Osteoblast (primary cell): ENCODE results near the gene NFIB. TPM values are rescaled to one million over a fixed set of nuclear protein-coding genes. Genes with fewer than 3 reads are reported as not detected.

Source experiments
- DNase-seq: peaks from one replicate; pipeline ENCODE4 v3.0.0; 2011; ENCODE audit warnings: low spot score, mixed read lengths; ENCODE audit not compliant: insufficient read length; ENCODE audit errors: missing footprints
- H2AFZ ChIP-seq: 2 replicates; pipeline ENCODE4 v1.6.0; 2011; ENCODE audit warnings: mild to moderate bottlenecking, low read length
- H3K27ac ChIP-seq: 2 replicates; pipeline ENCODE4 v1.5.1; 2011; ENCODE audit warnings: mild to moderate bottlenecking, low read depth, low read length, moderate library complexity
- H3K27me3 ChIP-seq: 2 replicates; pipeline ENCODE4 v1.6.0; 2012; ENCODE audit warnings: mild to moderate bottlenecking, control low read depth, inconsistent platforms, low read length, moderate library complexity; ENCODE audit not compliant: insufficient read depth
- H3K36me3 ChIP-seq: 2 replicates; pipeline ENCODE4 v1.5.1; 2011; ENCODE audit warnings: mild to moderate bottlenecking, low read length, control low read depth, moderate library complexity; ENCODE audit not compliant: insufficient read depth
- H3K4me1 ChIP-seq: 2 replicates; pipeline ENCODE4 v1.5.1; 2011; ENCODE audit warnings: mild to moderate bottlenecking, low read length, control low read depth, moderate library complexity; ENCODE audit not compliant: insufficient read depth
- H3K4me2 ChIP-seq: 2 replicates; pipeline ENCODE4 v1.6.0; 2011; ENCODE audit warnings: mild to moderate bottlenecking, low read length; ENCODE audit not compliant: insufficient read depth
- H3K4me3 ChIP-seq: fragments of 200-600 bp; sonication (generic); 3 replicates; pipeline ENCODE4 v1.5.1; 2012; ENCODE audit warnings: mild to moderate bottlenecking, low read length, inconsistent platforms; ENCODE audit not compliant: insufficient read depth
- H3K79me2 ChIP-seq: 2 replicates; pipeline ENCODE4 v1.6.0; 2012; ENCODE audit warnings: mild to moderate bottlenecking, low read length, control low read depth, inconsistent platforms; ENCODE audit not compliant: insufficient read depth
- H3K9me3 ChIP-seq: 2 replicates; pipeline ENCODE4 v1.5.1; 2011; ENCODE audit warnings: low read depth, low read length, control low read depth
- H4K20me1 ChIP-seq: 2 replicates; pipeline ENCODE4 v1.6.0; 2012; ENCODE audit warnings: mild to moderate bottlenecking, low read length, control low read depth; ENCODE audit not compliant: insufficient read depth
- total RNA-seq: library from RNA; depleted of rRNA; stranded (reverse); fragments of >200 nt; gene quantifications from 2 replicates; pipeline ENCODE4 v1.2.3, GENCODE V29; 2012
- TF ChIP-seq, protein P1 (sequence below): IDR thresholded peaks from 2 replicates; pipeline ENCODE4 v1.5.1; 2011; ENCODE audit warnings: mild to moderate bottlenecking, low read depth, low read length, moderate library complexity; ENCODE audit errors: extremely low read depth

Gene NFIB
- total RNA-seq, 1 donor: 21.0 TPM

DNA sequence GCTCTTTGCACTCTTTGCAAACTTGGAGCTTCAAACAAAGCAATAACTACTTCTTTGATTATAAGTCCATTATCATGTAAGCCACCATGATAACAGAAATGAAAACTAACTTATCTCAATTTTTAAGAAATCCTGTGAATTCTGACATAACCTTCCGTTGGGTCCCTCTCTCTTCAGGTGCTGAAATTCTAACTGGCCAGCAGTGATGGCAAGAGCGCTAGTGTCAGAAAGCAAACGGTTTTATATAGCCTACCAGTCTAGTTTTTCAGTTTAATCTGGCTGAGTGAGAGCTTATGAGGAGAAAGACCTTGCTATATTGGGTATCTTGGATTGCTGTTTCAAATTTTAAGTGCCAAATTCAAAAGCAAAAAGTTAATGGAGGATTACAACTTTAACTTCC is 13.4 kb downstream of the NFIB start:
- H4K20me1 ChIP-seq: peaks cover 7% of the 10 kb centered on the region
- H2AFZ ChIP-seq: no peak overlapping the region
- H3K27ac ChIP-seq: no peak overlapping the region
- no peaks in the 10 kb centered on the region for H3K9me3 ChIP-seq
- H3K79me2 ChIP-seq: peaks cover 75% of the 10 kb centered on the region
- no peaks in the 10 kb centered on the region for H3K27me3 ChIP-seq
- H3K4me2 ChIP-seq: no peak overlapping the region
- no peak overlapping the region for H3K4me3 ChIP-seq
- peaks cover 6% of the 10 kb centered on the region for H3K4me1 ChIP-seq
- H3K36me3 ChIP-seq: peaks cover 11% of the 10 kb centered on the region
- DNase-seq: no peak
- TF ChIP-seq, protein P1, sequence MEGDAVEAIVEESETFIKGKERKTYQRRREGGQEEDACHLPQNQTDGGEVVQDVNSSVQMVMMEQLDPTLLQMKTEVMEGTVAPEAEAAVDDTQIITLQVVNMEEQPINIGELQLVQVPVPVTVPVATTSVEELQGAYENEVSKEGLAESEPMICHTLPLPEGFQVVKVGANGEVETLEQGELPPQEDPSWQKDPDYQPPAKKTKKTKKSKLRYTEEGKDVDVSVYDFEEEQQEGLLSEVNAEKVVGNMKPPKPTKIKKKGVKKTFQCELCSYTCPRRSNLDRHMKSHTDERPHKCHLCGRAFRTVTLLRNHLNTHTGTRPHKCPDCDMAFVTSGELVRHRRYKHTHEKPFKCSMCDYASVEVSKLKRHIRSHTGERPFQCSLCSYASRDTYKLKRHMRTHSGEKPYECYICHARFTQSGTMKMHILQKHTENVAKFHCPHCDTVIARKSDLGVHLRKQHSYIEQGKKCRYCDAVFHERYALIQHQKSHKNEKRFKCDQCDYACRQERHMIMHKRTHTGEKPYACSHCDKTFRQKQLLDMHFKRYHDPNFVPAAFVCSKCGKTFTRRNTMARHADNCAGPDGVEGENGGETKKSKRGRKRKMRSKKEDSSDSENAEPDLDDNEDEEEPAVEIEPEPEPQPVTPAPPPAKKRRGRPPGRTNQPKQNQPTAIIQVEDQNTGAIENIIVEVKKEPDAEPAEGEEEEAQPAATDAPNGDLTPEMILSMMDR: no peak

DNA sequence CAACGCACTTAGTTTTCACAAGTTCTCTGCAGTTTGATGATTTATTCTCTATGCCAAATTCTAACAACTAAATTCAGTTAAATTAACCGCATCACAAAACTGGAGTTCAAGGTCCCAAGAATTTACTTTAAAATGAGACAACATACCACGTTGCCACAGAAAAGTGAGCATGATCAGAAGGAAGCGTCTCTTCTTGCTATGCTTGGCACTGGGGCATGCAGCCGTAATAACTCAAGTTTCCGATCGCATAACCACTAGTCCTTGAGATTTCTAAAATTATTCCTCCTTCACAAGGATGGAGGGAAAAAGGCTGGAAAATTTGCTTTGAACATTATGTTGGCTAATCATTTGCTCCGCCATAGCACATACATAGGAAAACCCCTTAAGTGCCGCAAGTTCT is 13.9 kb downstream of the NFIB start:
- peaks cover 6% of the 10 kb centered on the region for H3K36me3 ChIP-seq
- no peaks in the 10 kb centered on the region for H3K27me3 ChIP-seq
- no peaks in the 10 kb centered on the region for H3K9me3 ChIP-seq
- no peak for DNase-seq
- no peak overlapping the region for H3K4me2 ChIP-seq
- TF ChIP-seq, protein P1: no peak
- H3K4me3 ChIP-seq: no peak overlapping the region
- H3K27ac ChIP-seq: no peak overlapping the region
- H3K4me1 ChIP-seq: peaks cover 6% of the 10 kb centered on the region
- peaks cover 73% of the 10 kb centered on the region for H3K79me2 ChIP-seq
- H2AFZ ChIP-seq: no peak overlapping the region
- H4K20me1 ChIP-seq: peaks cover 7% of the 10 kb centered on the region

DNA sequence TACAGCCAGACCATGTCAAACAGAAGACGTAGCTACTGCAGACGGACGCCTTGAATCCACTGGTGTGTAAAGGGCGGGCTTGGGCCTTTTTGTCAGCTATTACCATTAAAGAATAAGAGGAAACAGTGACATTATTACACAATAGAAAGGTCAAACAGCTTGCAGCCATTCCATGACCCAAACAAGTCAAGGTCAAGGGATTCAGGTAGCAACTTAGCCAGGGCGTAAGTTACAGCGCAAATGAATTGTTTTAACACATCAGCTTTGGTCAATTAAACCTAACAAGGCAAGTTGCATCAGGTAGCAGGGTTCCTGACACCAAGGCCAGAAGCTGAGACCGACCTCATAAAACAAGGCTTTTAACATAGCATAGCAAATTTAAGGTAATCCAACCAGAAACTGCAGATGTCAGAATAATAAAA is 15.3 kb downstream of the NFIB start:
- Histone ChIP-seq H3K9me3 (no peaks in the 10 kb centered on the region), H4K20me1 (peaks cover 7% of the 10 kb centered on the region), H3K79me2 (peaks cover 69% of the 10 kb centered on the region), H3K27ac (no peak overlapping the region), H3K27me3 (no peaks in the 10 kb centered on the region), H3K4me2 (no peak overlapping the region), H3K36me3 (no peaks in the 10 kb centered on the region), H3K4me1 (peaks cover 6% of the 10 kb centered on the region), H3K4me3 (no peak overlapping the region), H2AFZ (no peak overlapping the region)
- TF ChIP-seq, protein P1: no peak
- no peak for DNase-seq

DNA sequence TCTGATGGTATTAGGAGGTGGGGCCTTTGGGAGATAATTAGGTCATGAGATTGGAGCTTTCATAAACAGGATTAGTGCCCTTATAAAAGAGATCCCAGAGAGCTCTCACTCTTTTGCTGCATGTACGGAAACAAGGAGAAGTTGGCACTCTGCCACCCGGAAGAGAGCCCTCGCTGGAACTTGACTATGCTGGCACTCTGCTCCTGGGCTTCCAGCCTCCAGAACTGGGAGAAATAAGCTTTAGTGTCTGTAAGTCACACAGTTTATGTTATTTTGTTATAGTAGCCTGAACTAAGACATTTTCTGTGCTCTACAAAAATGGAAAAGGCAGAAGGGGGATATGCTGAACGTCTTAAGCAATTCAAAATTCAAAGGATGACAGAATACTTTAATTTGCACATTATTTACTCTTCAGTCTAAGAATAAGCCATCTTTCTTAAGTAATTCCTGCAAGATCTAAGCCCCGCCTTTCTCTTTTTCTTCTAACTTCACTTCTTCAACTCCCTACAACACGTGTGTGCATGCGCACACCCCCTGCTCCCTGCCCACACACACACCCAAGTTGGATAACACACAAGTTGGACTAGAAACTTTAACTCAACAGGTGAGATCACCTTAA is 17.3 kb downstream of the NFIB start:
- no peaks in the 10 kb centered on the region for H3K36me3 ChIP-seq
- no peak overlapping the region for H3K4me3 ChIP-seq
- H3K4me1 ChIP-seq: no peaks in the 10 kb centered on the region
- H3K27ac ChIP-seq: no peak overlapping the region
- no peak overlapping the region for H2AFZ ChIP-seq
- no peak for DNase-seq
- H4K20me1 ChIP-seq: peaks cover 7% of the 10 kb centered on the region
- H3K27me3 ChIP-seq: no peaks in the 10 kb centered on the region
- no peak overlapping the region for H3K4me2 ChIP-seq
- H3K79me2 ChIP-seq: peaks cover 60% of the 10 kb centered on the region
- no peaks in the 10 kb centered on the region for H3K9me3 ChIP-seq
- TF ChIP-seq, protein P1: no peak
